ENCODE measurements around the gene NOLC1. TPM values are rescaled to one million over a fixed set of nuclear protein-coding genes. Genes with fewer than 3 reads are reported as not detected.

Gene NOLC1
- total and polyA plus RNA-seq, 2 of the 13 experiments (the other 11 are each of a cell fraction or from before 2014, with no cell fraction given), result 50.6 to 81.0 TPM

- intact Hi-C loops (cut with micrococcal nuclease; ENCODE audit: unreplicated experiment), result no loop called here
- no peak for FAIRE-seq
- peaks cover 20% of the 10 kb centered on the region for H3K79me2 ChIP-seq (ENCODE audit: insufficient read depth, low read length)
- H4K20me1 ChIP-seq (ENCODE audit: insufficient read depth, low read length), result peaks cover 9% of the 10 kb centered on the region
- no peak for DNase-seq (ENCODE audit: low spot score)
- CTCF ChIA-PET (ENCODE audit: low intra/inter-chr PET ratio, low total read pairs), result no interaction called here
- BruUV-seq (replicated peaks), result TSS peak; percentile 60
- POLR2A ChIA-PET, result interaction anchor here (1.2 to 3.2 kb wide), 4 partner anchors 9 to 55 kb away, joined by 4 to 28 read pairs (median 14); no protein-coding TSS in a partner anchor
- H3K4me3 ChIP-seq (replicated peaks in 1 of 3; ENCODE audit: insufficient read depth in 1 of 3, low read depth in 2 of 3, low read length in 3 of 3), result peak overlapping the region; percentile 86 to 96 (median 94)
- 64% methylated on average over 2 of the region's 7 CpGs for WGBS (ENCODE audit: low lambda C conversion rate)
- H3K27ac ChIP-seq (ENCODE audit: extremely low read length, insufficient read depth, low read length), result no peak overlapping the region
- H3K4me2 ChIP-seq (ENCODE audit: low read depth, low read length), result peak overlapping the region; percentile 88
- H3K9me3 ChIP-seq (ENCODE audit: low read length), result no peaks in the 10 kb centered on the region
- no peak overlapping the region for H2AFZ ChIP-seq (ENCODE audit: low read length)
- in situ Hi-C loops (cut with HindIII; ENCODE audit: extremely low pct_ligation_motif_present, low pct_unique_long_range_greater_than_20kb), result no loop called here
- peaks cover 25 to 35% of the 10 kb centered on the region in 2 experiments for H3K36me3 ChIP-seq (replicated peaks in 1 of 2; ENCODE audit: control insufficient read depth in 1 of 2, insufficient read depth in 2 of 2, low read length in 2 of 2)
- peak overlapping the region; percentile 81; the same call in 1 of the 2 replicates for H3K9ac ChIP-seq (ENCODE audit: insufficient read depth, low read depth, low read length)
- H3K27me3 ChIP-seq (ENCODE audit: control insufficient read depth in 1 of 2, insufficient read depth in 2 of 2, low read length in 2 of 2), result no peaks in the 10 kb centered on the region
- ATAC-seq, result no peak
- peaks cover 52% of the 10 kb centered on the region for H3K4me1 ChIP-seq (ENCODE audit: insufficient read depth, low read length)
- TF ChIP-seq ZNF263 (CRISPR knock-in tag; IDR thresholded peaks at IDR 0.05) (no peak), ZFP90 (CRISPR knock-in tag; IDR thresholded peaks at IDR 0.05; ENCODE audit: borderline replicate concordance) (no peak), TBX3 (IDR thresholded peaks at IDR 0.05; ENCODE audit: borderline replicate concordance) (no peak), ZMYM3 (CRISPR knock-in tag; IDR thresholded peaks at IDR 0.05) (peak; percentile 77), CHD4 (IDR thresholded peaks at IDR 0.05; ENCODE audit: borderline replicate concordance, low read length) (0 out of 2 replicates have a peak, but pooled peaks have one; percentile 25), FOSL2 (CRISPR knock-in tag; IDR thresholded peaks at IDR 0.05) (no peak), ZNF629 (CRISPR knock-in tag; conservative IDR thresholded peaks at IDR 0.05) (peak; percentile 88), TRIM22 (IDR thresholded peaks at IDR 0.05) (no peak), TEF (CRISPR knock-in tag; IDR thresholded peaks at IDR 0.05) (no peak), MEIS1 (CRISPR knock-in tag; IDR thresholded peaks at IDR 0.05; ENCODE audit: borderline replicate concordance) (0 out of 2 replicates have a peak, but pooled peaks have one; percentile 5)
- TF ChIP-seq, protein P1, sequence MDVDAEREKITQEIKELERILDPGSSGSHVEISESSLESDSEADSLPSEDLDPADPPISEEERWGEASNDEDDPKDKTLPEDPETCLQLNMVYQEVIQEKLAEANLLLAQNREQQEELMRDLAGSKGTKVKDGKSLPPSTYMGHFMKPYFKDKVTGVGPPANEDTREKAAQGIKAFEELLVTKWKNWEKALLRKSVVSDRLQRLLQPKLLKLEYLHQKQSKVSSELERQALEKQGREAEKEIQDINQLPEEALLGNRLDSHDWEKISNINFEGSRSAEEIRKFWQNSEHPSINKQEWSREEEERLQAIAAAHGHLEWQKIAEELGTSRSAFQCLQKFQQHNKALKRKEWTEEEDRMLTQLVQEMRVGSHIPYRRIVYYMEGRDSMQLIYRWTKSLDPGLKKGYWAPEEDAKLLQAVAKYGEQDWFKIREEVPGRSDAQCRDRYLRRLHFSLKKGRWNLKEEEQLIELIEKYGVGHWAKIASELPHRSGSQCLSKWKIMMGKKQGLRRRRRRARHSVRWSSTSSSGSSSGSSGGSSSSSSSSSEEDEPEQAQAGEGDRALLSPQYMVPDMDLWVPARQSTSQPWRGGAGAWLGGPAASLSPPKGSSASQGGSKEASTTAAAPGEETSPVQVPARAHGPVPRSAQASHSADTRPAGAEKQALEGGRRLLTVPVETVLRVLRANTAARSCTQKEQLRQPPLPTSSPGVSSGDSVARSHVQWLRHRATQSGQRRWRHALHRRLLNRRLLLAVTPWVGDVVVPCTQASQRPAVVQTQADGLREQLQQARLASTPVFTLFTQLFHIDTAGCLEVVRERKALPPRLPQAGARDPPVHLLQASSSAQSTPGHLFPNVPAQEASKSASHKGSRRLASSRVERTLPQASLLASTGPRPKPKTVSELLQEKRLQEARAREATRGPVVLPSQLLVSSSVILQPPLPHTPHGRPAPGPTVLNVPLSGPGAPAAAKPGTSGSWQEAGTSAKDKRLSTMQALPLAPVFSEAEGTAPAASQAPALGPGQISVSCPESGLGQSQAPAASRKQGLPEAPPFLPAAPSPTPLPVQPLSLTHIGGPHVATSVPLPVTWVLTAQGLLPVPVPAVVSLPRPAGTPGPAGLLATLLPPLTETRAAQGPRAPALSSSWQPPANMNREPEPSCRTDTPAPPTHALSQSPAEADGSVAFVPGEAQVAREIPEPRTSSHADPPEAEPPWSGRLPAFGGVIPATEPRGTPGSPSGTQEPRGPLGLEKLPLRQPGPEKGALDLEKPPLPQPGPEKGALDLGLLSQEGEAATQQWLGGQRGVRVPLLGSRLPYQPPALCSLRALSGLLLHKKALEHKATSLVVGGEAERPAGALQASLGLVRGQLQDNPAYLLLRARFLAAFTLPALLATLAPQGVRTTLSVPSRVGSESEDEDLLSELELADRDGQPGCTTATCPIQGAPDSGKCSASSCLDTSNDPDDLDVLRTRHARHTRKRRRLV (CRISPR knock-in tag; IDR thresholded peaks at IDR 0.05), result no peak
- TF ChIP-seq, protein P2, sequence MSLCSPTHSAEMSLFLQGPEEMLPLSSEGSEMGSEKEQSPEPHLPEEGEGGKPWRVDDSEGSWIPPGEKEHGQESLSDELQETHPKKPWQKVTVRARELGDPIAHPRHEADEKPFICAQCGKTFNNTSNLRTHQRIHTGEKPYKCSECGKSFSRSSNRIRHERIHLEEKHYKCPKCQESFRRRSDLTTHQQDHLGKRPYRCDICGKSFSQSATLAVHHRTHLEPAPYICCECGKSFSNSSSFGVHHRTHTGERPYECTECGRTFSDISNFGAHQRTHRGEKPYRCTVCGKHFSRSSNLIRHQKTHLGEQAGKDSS (CRISPR knock-in tag; IDR thresholded peaks at IDR 0.05; ENCODE audit: borderline replicate concordance, low read depth), result no peak
- TF ChIP-seq, protein P3, sequence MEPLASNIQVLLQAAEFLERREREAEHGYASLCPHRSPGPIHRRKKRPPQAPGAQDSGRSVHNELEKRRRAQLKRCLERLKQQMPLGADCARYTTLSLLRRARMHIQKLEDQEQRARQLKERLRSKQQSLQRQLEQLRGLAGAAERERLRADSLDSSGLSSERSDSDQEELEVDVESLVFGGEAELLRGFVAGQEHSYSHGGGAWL (CRISPR knock-in tag; IDR thresholded peaks at IDR 0.05), result no peak
- TF ChIP-seq, protein P4, sequence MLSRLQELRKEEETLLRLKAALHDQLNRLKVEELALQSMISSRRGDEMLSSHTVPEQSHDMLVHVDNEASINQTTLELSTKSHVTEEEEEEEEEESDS (CRISPR knock-in tag; IDR thresholded peaks at IDR 0.05; ENCODE audit: borderline replicate concordance), result no peak
Observed at GRCh38 chr10:102113261-102113955, 38.8 kb upstream of the NOLC1 start.

Data from HepG2 (cell line).